SU-DHL-6 (cell line): ENCODE measurements around the gene SP140L.

Experiments used
- EZH2phosphoT487 ChIP-seq: fragments of 200-600 bp; sonication (generic), shearing (Covaris generic); conservative IDR thresholded peaks from 2 replicates; pipeline ENCODE4 v1.6.1; 2018; ENCODE audit warnings: mild to moderate bottlenecking, antibody characterized with exemption, low read length, moderate library complexity, mixed read lengths
- TF ChIP-seq, protein P1 (sequence below): fragments of 200-600 bp; sonication (generic); IDR thresholded peaks from one replicate; pipeline ENCODE4 v1.5.1; 2017; ENCODE audit warnings: antibody characterized with exemption, mild to moderate bottlenecking, low read length, moderate library complexity; ENCODE audit not compliant: insufficient read depth, poor library complexity, severe bottlenecking

DNA sequence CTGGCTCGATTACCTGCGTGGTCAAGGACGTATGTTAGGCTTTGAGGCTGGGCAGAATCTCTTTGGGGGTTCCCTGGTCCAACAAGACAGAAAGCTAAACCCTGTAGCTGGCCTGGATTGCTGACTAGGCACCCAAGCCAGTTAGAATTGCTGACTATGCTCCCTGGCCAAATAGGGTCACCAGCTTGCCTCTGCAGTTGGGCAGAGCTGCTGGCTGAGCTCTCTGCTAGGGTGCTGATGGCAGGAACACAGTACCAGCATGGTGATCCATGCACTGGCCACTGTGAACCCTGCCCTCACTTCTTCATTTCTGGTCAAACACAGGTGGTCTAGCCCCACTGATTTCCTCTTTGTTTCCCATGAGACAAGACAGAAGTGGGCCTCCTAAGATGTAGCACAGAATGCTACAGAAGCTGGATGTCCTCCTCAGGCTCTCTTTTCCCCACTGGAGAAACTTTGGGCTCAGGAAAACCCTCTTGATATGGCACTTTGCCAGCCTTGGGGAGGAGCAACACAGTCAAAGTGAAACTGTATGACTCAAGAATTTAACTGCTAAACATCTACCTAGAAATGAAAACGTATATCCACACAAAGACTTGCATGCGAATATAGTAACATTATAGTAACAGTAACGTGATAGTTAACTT is 20.8 kb downstream of the SP140L start:
- TF ChIP-seq, protein P1, sequence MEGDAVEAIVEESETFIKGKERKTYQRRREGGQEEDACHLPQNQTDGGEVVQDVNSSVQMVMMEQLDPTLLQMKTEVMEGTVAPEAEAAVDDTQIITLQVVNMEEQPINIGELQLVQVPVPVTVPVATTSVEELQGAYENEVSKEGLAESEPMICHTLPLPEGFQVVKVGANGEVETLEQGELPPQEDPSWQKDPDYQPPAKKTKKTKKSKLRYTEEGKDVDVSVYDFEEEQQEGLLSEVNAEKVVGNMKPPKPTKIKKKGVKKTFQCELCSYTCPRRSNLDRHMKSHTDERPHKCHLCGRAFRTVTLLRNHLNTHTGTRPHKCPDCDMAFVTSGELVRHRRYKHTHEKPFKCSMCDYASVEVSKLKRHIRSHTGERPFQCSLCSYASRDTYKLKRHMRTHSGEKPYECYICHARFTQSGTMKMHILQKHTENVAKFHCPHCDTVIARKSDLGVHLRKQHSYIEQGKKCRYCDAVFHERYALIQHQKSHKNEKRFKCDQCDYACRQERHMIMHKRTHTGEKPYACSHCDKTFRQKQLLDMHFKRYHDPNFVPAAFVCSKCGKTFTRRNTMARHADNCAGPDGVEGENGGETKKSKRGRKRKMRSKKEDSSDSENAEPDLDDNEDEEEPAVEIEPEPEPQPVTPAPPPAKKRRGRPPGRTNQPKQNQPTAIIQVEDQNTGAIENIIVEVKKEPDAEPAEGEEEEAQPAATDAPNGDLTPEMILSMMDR: no peak
- TF ChIP-seq EZH2phosphoT487: no peak
